ENCODE measurements around the gene TMEM270. TPM values are rescaled to one million over a fixed set of nuclear protein-coding genes. Genes with fewer than 3 reads are reported as not detected.

TMEM270 gene
- polyA plus RNA-seq, 1 of the 3 experiments (the other 2 are of a cell fraction), result 0.71 TPM

GRCh38 chr7:73901231-73901822 is 40.4 kb downstream of the TMEM270 start:
- Histone ChIP-seq H3K9me2 (no peaks in the 10 kb centered on the region), H3K36me3 (replicated peaks in 1 of 2; ENCODE audit: control insufficient read depth in 1 of 2, insufficient read depth in 2 of 2, low read length in 1 of 2) (no peaks in the 10 kb centered on the region), H3K79me2 (ENCODE audit: insufficient read depth) (no peaks in the 10 kb centered on the region), H3K27me3 (ENCODE audit: insufficient read depth) (no peaks in the 10 kb centered on the region), H3K9me3 (no peaks in the 10 kb centered on the region), H4K20me1 (ENCODE audit: insufficient read depth) (no peaks in the 10 kb centered on the region), H2AFZ (ENCODE audit: low read depth) (no peak overlapping the region), H3K4me2 (no peak overlapping the region), H3K4me1 (ENCODE audit: control insufficient read depth in 1 of 2, insufficient read depth in 2 of 2, low read depth in 1 of 2, low read length in 1 of 2) (peaks cover 9 to 19% of the 10 kb centered on the region in 2 experiments; a peak in 3 of 4 replicates), H3K4me3 (ENCODE audit: low read depth in 2 of 2, low read length in 1 of 2) (no peak overlapping the region), H3K27ac (ENCODE audit: low read depth in 2 of 2, low read length in 1 of 2) (peak overlapping the region in 1 of 2 experiments; percentile 96; a peak in 2 of 4 replicates), H3K9ac (no peak overlapping the region; the same call in 1 of the 2 replicates), H3F3A (replicated peaks; ENCODE audit: insufficient read depth) (peaks cover 28% of the 10 kb centered on the region)
- POLR2A ChIA-PET, result interaction anchor here (0.9 kb wide), 1 partner anchor 9 kb away, joined by 3 read pairs; no protein-coding TSS in a partner anchor
- TF ChIP-seq USF1 (IDR thresholded peaks at IDR 0.05; ENCODE audit: borderline replicate concordance, low read depth), result no peak
- no peak for TF ChIP-seq RAD21 (IDR thresholded peaks at IDR 0.05; ENCODE audit: low read length)
- TF ChIP-seq TEAD4 (IDR thresholded peaks at IDR 0.05; ENCODE audit: borderline replicate concordance, insufficient read depth), result no peak
- TF ChIP-seq FOXM1 (IDR thresholded peaks at IDR 0.05; ENCODE audit: low read depth), result no peak
- no peak for TF ChIP-seq USF2 (IDR thresholded peaks at IDR 0.05; ENCODE audit: borderline replicate concordance, low read depth, low read length)
- no peak for TF ChIP-seq PBX3 (IDR thresholded peaks at IDR 0.05)
- no peak for TF ChIP-seq JUND (IDR thresholded peaks at IDR 0.05)
- peak; percentile 12 for DNase-seq
- WGBS (ENCODE audit: low lambda C conversion rate), result 92% methylated on average over 3 of the region's 3 CpGs
- CTCF ChIA-PET, result interaction anchor here (0.6 to 1.1 kb wide), 2 partner anchors 9 to 125 kb away, joined by 3 read pairs; no protein-coding TSS in a partner anchor

- H3K9ac ChIP-seq, result no peak overlapping the region
- no peaks in the 10 kb centered on the region for H3K36me3 ChIP-seq (replicated peaks in 1 of 2; ENCODE audit: control insufficient read depth in 1 of 2, insufficient read depth in 2 of 2, low read length in 1 of 2)
- no peaks in the 10 kb centered on the region for H3K79me2 ChIP-seq (ENCODE audit: insufficient read depth)
- peak; percentile 30 for DNase-seq
- POLR2A ChIA-PET, result no interaction called here
- peaks cover 9 to 19% of the 10 kb centered on the region in 2 experiments; a peak in 3 of 4 replicates for H3K4me1 ChIP-seq (ENCODE audit: control insufficient read depth in 1 of 2, insufficient read depth in 2 of 2, low read depth in 1 of 2, low read length in 1 of 2)
- no peak overlapping the region for H3K4me3 ChIP-seq (ENCODE audit: low read depth in 2 of 2, low read length in 1 of 2)
- no peak overlapping the region for H3K27ac ChIP-seq (ENCODE audit: low read depth in 2 of 2, low read length in 1 of 2)
- no peaks in the 10 kb centered on the region for H3K9me2 ChIP-seq
- H4K20me1 ChIP-seq (ENCODE audit: insufficient read depth), result no peaks in the 10 kb centered on the region
- no peaks in the 10 kb centered on the region for H3K27me3 ChIP-seq (ENCODE audit: insufficient read depth)
- CTCF ChIA-PET, result no interaction called here
- no peak overlapping the region for H2AFZ ChIP-seq (ENCODE audit: low read depth)
- WGBS (ENCODE audit: low lambda C conversion rate), result 89% methylated on average over 12 of the region's 15 CpGs
- peaks cover 21% of the 10 kb centered on the region for H3F3A ChIP-seq (replicated peaks; ENCODE audit: insufficient read depth)
- H3K4me2 ChIP-seq, result no peak overlapping the region
- no peaks in the 10 kb centered on the region for H3K9me3 ChIP-seq
- TF ChIP-seq RCOR1 (IDR thresholded peaks at IDR 0.05; ENCODE audit: low read length), result no peak
- no peak for TF ChIP-seq MAX (IDR thresholded peaks at IDR 0.05; ENCODE audit: low read depth)
- no peak for TF ChIP-seq TAF1 (IDR thresholded peaks at IDR 0.05; ENCODE audit: borderline replicate concordance, low read depth, low read length)
- TF ChIP-seq RFX5 (IDR thresholded peaks at IDR 0.05; ENCODE audit: low read length), result no peak
- TF ChIP-seq USF2 (IDR thresholded peaks at IDR 0.05; ENCODE audit: borderline replicate concordance, low read depth, low read length), result no peak
- no peak for TF ChIP-seq MXI1 (IDR thresholded peaks at IDR 0.05; ENCODE audit: low read depth, low read length)
- TF ChIP-seq USF1 (IDR thresholded peaks at IDR 0.05; ENCODE audit: borderline replicate concordance, low read depth), result no peak
- TF ChIP-seq YY1 (IDR thresholded peaks at IDR 0.05; ENCODE audit: low read depth), result no peak
- no peak for TF ChIP-seq IRF3 (IDR thresholded peaks at IDR 0.05; ENCODE audit: low read depth, low read length)
- no peak for TF ChIP-seq SMC3 (IDR thresholded peaks at IDR 0.05; ENCODE audit: low read depth, low read length)
- TF ChIP-seq ELF1 (IDR thresholded peaks at IDR 0.05), result no peak
- no peak for TF ChIP-seq POLR2AphosphoS5 (IDR thresholded peaks at IDR 0.05; ENCODE audit: low read depth, low read length)
- no peak for TF ChIP-seq FOXJ3 (CRISPR knock-in tag; IDR thresholded peaks at IDR 0.05)
- TF ChIP-seq GATA2 (CRISPR knock-in tag; IDR thresholded peaks at IDR 0.05), result no peak
- no peak for TF ChIP-seq CHD2 (IDR thresholded peaks at IDR 0.05; ENCODE audit: low read length, partially characterized antibody)
Observed at GRCh38 chr7:73901823-73902597, 41.1 kb downstream of the TMEM270 start.

All from SK-N-SH (cell line).